Trophoblast cell (in vitro differentiated cells and primary cell): ENCODE measurements around the gene TMEM100.

Experiments used
- DNase-seq, 2 donors: peaks; one replicate each; pipeline ENCODE4 v3.0.0-alpha.2; 2016
- H2AFZ ChIP-seq: 2 replicates; pipeline ENCODE4 v1.6.1; 2013; ENCODE audit warnings: low read length, moderate library complexity, mild to moderate bottlenecking; ENCODE audit not compliant: insufficient read depth, poor library complexity
- H2AK5ac ChIP-seq: 2 replicates; pipeline ENCODE4 v1.6.1; 2013; ENCODE audit warnings: mild to moderate bottlenecking, low read length
- H2BK120ac ChIP-seq: 2 replicates; pipeline ENCODE4 v1.6.1; 2013; ENCODE audit warnings: low read length, mild to moderate bottlenecking, moderate library complexity; ENCODE audit not compliant: insufficient read depth, poor library complexity
- H2BK12ac ChIP-seq: 2 replicates; pipeline ENCODE4 v1.6.1; 2013; ENCODE audit warnings: mild to moderate bottlenecking, low read length, moderate library complexity
- H2BK5ac ChIP-seq: 2 replicates; pipeline ENCODE4 v1.6.1; 2013; ENCODE audit warnings: low read length, low read depth, moderate library complexity, mild to moderate bottlenecking; ENCODE audit not compliant: poor library complexity
- H3K14ac ChIP-seq: 2 replicates; pipeline ENCODE4 v1.6.1; 2013; ENCODE audit warnings: mild to moderate bottlenecking, low read length
- H3K18ac ChIP-seq: 2 replicates; pipeline ENCODE4 v1.6.1; 2013; ENCODE audit warnings: mild to moderate bottlenecking, low read length
- H3K23ac ChIP-seq: 2 replicates; pipeline ENCODE4 v1.6.1; 2013; ENCODE audit warnings: low read length
- H3K27ac ChIP-seq: 2 replicates; pipeline ENCODE4 v1.5.1; 2013; ENCODE audit warnings: low read depth, mild to moderate bottlenecking, inconsistent platforms, low read length, moderate library complexity
- H3K27me3 ChIP-seq: 2 replicates; pipeline ENCODE4 v1.6.1; 2013; ENCODE audit warnings: inconsistent platforms, mild to moderate bottlenecking, low read length, moderate library complexity; ENCODE audit not compliant: insufficient read depth
- H3K36me3 ChIP-seq, 2 experiments: 1 replicate in 1 of 2; 2 replicates in 1 of 2; pipeline ENCODE4 v1.6.1; 2013; ENCODE audit warnings: low read length in 2 of 2, mild to moderate bottlenecking in 2 of 2, moderate library complexity in 1 of 2; ENCODE audit not compliant: insufficient read depth in 2 of 2, control insufficient read depth in 1 of 2
- H3K4ac ChIP-seq: 2 replicates; pipeline ENCODE4 v1.6.1; 2013; ENCODE audit warnings: low read depth, mild to moderate bottlenecking, low read length, moderate library complexity
- H3K4me1 ChIP-seq, 2 experiments: 1 replicate in 1 of 2; 2 replicates in 1 of 2; pipeline ENCODE4 v1.6.1; 2013; ENCODE audit warnings: low read length in 2 of 2, mild to moderate bottlenecking in 2 of 2, moderate library complexity in 1 of 2; ENCODE audit not compliant: insufficient read depth in 2 of 2, control insufficient read depth in 1 of 2
- H3K4me2 ChIP-seq: 2 replicates; pipeline ENCODE4 v1.6.1; 2013; ENCODE audit warnings: inconsistent platforms, mild to moderate bottlenecking, low read length, moderate library complexity
- H3K4me3 ChIP-seq: 2 replicates; pipeline ENCODE4 v1.5.1; 2013; ENCODE audit warnings: mild to moderate bottlenecking, low read depth, low read length, inconsistent platforms
- H3K79me1 ChIP-seq: one replicate; pipeline ENCODE4 v1.6.1; 2013; ENCODE audit warnings: low read length
- H3K79me2 ChIP-seq: 2 replicates; pipeline ENCODE4 v1.6.1; 2013; ENCODE audit warnings: low read length, mild to moderate bottlenecking; ENCODE audit not compliant: control insufficient read depth, insufficient read depth, poor library complexity
- H3K9ac ChIP-seq: 2 replicates; pipeline ENCODE4 v1.6.1; 2013; ENCODE audit warnings: mild to moderate bottlenecking, low read length
- H3K9me3 ChIP-seq: 2 replicates; pipeline ENCODE4 v1.6.1; 2013; ENCODE audit warnings: low read depth, mild to moderate bottlenecking, control low read depth, inconsistent platforms, low read length; ENCODE audit not compliant: insufficient read depth
- H4K12ac ChIP-seq: 2 replicates; pipeline ENCODE4 v1.6.1; 2013; ENCODE audit warnings: low read depth, mild to moderate bottlenecking, low read length, moderate library complexity
- H4K8ac ChIP-seq: 2 replicates; pipeline ENCODE4 v1.6.1; 2013; ENCODE audit warnings: low read depth, mild to moderate bottlenecking, low read length, moderate library complexity
- H4K91ac ChIP-seq: one replicate; pipeline ENCODE4 v1.6.1; 2013; ENCODE audit warnings: low read depth, mild to moderate bottlenecking, low read length, moderate library complexity
- WGBS: extraction: QIAGEN DNeasy Blood & Tissue Kit; methylation state at CpG from one replicate; pipeline ENCODE4 v1.1.7; 2013; ENCODE audit warnings: missing lambda C conversion rate; ENCODE audit not compliant: insufficient read length, insufficient coverage; ENCODE audit errors: extremely low coverage; 5-methylcytosine and 5-hydroxymethylcytosine counted together

The TMEM100 gene

GRCh38 chr17:55709440-55709839, 13.2 kb downstream of the TMEM100 start:
- Histone ChIP-seq H4K12ac (no peak overlapping the region), H3K27ac (no peak overlapping the region), H3K36me3 (no peaks in the 10 kb centered on the region), H3K27me3 (no peaks in the 10 kb centered on the region), H2BK120ac (no peak overlapping the region), H3K79me1 (no peaks in the 10 kb centered on the region), H3K23ac (no peak overlapping the region), H3K4me1 (peaks cover 3 to 5% of the 10 kb centered on the region in 2 experiments), H3K4me3 (no peak overlapping the region), H2BK12ac (no peak overlapping the region), H3K79me2 (no peaks in the 10 kb centered on the region), H3K4me2 (no peak overlapping the region), H2AK5ac (no peak overlapping the region), H3K14ac (no peak overlapping the region), H3K4ac (no peak overlapping the region), H4K8ac (no peak overlapping the region), H3K18ac (no peak overlapping the region), H4K91ac (no peak overlapping the region), H2AFZ (no peak overlapping the region), H2BK5ac (no peak overlapping the region), H3K9ac (no peak overlapping the region), H3K9me3 (no peaks in the 10 kb centered on the region)
- WGBS, result no CpG with 5 or more reads among the region's 7 CpGs
- no peak for DNase-seq

GRCh38 chr17:55708175-55708974, 14.3 kb downstream of the TMEM100 start:
- Histone ChIP-seq H3K4me2 (no peak overlapping the region), H3K4me1 (peaks cover 3 to 5% of the 10 kb centered on the region in 2 experiments), H3K27ac (no peak overlapping the region), H2BK5ac (no peak overlapping the region), H4K8ac (no peak overlapping the region), H3K36me3 (no peaks in the 10 kb centered on the region), H3K9me3 (no peaks in the 10 kb centered on the region), H4K91ac (no peak overlapping the region), H3K18ac (no peak overlapping the region), H2AFZ (no peak overlapping the region), H3K79me2 (no peaks in the 10 kb centered on the region), H3K14ac (no peak overlapping the region), H3K4me3 (no peak overlapping the region), H2BK120ac (no peak overlapping the region), H3K79me1 (no peaks in the 10 kb centered on the region), H2BK12ac (no peak overlapping the region), H4K12ac (no peak overlapping the region), H3K23ac (no peak overlapping the region), H2AK5ac (no peak overlapping the region), H3K9ac (no peak overlapping the region), H3K4ac (no peak overlapping the region), H3K27me3 (no peaks in the 10 kb centered on the region)
- DNase-seq, result no peak
- WGBS, result no CpG with 5 or more reads among the region's 8 CpGs

GRCh38 chr17:55706808-55707773, 15.6 kb downstream of the TMEM100 start:
- no peak overlapping the region for H3K23ac ChIP-seq
- no peak overlapping the region for H3K9ac ChIP-seq
- H4K91ac ChIP-seq, result no peak overlapping the region
- H2BK5ac ChIP-seq, result no peak overlapping the region
- H3K14ac ChIP-seq, result no peak overlapping the region
- H2BK120ac ChIP-seq, result no peak overlapping the region
- H2AFZ ChIP-seq, result no peak overlapping the region
- no peak overlapping the region for H4K12ac ChIP-seq
- H2AK5ac ChIP-seq, result no peak overlapping the region
- H3K4me3 ChIP-seq, result no peak overlapping the region
- H3K36me3 ChIP-seq, result no peaks in the 10 kb centered on the region
- H4K8ac ChIP-seq, result no peak overlapping the region
- peak; percentile 35 to 64 for DNase-seq
- H2BK12ac ChIP-seq, result no peak overlapping the region
- no CpG with 5 or more reads among the region's 11 CpGs for WGBS
- H3K9me3 ChIP-seq, result no peaks in the 10 kb centered on the region
- no peak overlapping the region for H3K4me2 ChIP-seq
- H3K4ac ChIP-seq, result no peak overlapping the region
- H3K79me1 ChIP-seq, result no peaks in the 10 kb centered on the region
- no peaks in the 10 kb centered on the region for H3K27me3 ChIP-seq
- H3K27ac ChIP-seq, result no peak overlapping the region
- H3K79me2 ChIP-seq, result no peaks in the 10 kb centered on the region
- H3K18ac ChIP-seq, result no peak overlapping the region
- peaks cover 3 to 5% of the 10 kb centered on the region in 2 experiments for H3K4me1 ChIP-seq

GRCh38 chr17:55705847-55706246, 16.8 kb downstream of the TMEM100 start:
- Histone ChIP-seq H3K9me3 (no peaks in the 10 kb centered on the region), H2BK120ac (no peak overlapping the region), H3K4me3 (no peak overlapping the region), H3K79me2 (no peaks in the 10 kb centered on the region), H2AK5ac (no peak overlapping the region), H3K23ac (no peak overlapping the region), H3K4me2 (no peak overlapping the region), H3K18ac (no peak overlapping the region), H3K9ac (no peak overlapping the region), H3K4me1 (peaks cover 3 to 5% of the 10 kb centered on the region in 2 experiments), H3K27me3 (no peaks in the 10 kb centered on the region), H3K27ac (no peak overlapping the region), H4K8ac (no peak overlapping the region), H3K14ac (no peak overlapping the region), H3K4ac (no peak overlapping the region), H3K79me1 (no peaks in the 10 kb centered on the region), H2BK12ac (no peak overlapping the region), H3K36me3 (no peaks in the 10 kb centered on the region), H2AFZ (no peak overlapping the region), H4K12ac (no peak overlapping the region), H4K91ac (no peak overlapping the region), H2BK5ac (no peak overlapping the region)
- no peak for DNase-seq
